ENCODE data around the gene OAS2. TPM values are rescaled to one million over a fixed set of nuclear protein-coding genes. Genes with fewer than 3 reads are reported as not detected.

The OAS2 gene
- total RNA-seq (57.4 and 59.3 TPM in 2 replicates), polyA plus RNA-seq (20.4 and 31.6 TPM in 2 replicates), polyA minus RNA-seq (62.2 and 64.0 TPM in 2 replicates)
- 73.8 TPM for total RNA-seq (2013)

- Mint-ChIP-seq H3K27ac (peak within 1 kb of the TSS; percentile 98), H3K4me1 (peaks cover 59% of the 10 kb centered on the region), H3K4me3 (peak within 1 kb of the TSS; percentile 98), H3K27me3 (no peaks in the 10 kb centered on the region), H3K9me3 (ENCODE audit: insufficient read depth) (peaks cover 4% of the 10 kb centered on the region)
- H3K9me3 ChIP-seq (ENCODE audit: control extremely low read depth in 1 of 3, control insufficient read depth in 2 of 3, insufficient read depth in 1 of 3, low read length in 2 of 3): peaks cover 0 to 4% (median 0%) of the 10 kb centered on the region in 3 donors
- POLR2A ChIA-PET: interaction anchor here (0.5 to 1.4 kb wide), 6 partner anchors 10 to 225 kb away, joined by 3 to 7 read pairs (median 4); partner anchors contain the start of genes OAS1 and OAS3
- intact Hi-C loops (cut with micrococcal nuclease): loop anchor here (1.0 to 5.0 kb wide), 4 partner anchors 14 to 99 kb away; partner anchors contain the start of gene OAS3
- ATAC-seq (ENCODE audit: low read depth): peak; percentile 94
- H3K27ac ChIP-seq (ENCODE audit: low read length in 2 of 2): peak within 1 kb of the TSS; percentile 90 to 94
- peak; percentile 92 for DNase-seq
- H3K9ac ChIP-seq (ENCODE audit: low read length): peak within 1 kb of the TSS; percentile 73
- H3K4me2 ChIP-seq (replicated peaks; ENCODE audit: low read depth, low read length, poor library complexity, severe bottlenecking): peak within 1 kb of the TSS; percentile 79
- no peaks in the 10 kb centered on the region for H3K27me3 ChIP-seq (replicated peaks in 1 of 4; ENCODE audit: control extremely low read depth in 1 of 4, control insufficient read depth in 3 of 4, insufficient read depth in 4 of 4, low read length in 3 of 4)
- CTCF ChIA-PET: interaction anchor here (0.7 to 3.4 kb wide), 20 partner anchors 10 to 218 kb away, joined by 3 to 50 read pairs (median 4); partner anchors contain the start of genes OAS1 and OAS3
- H3K36me3 ChIP-seq (replicated peaks in 1 of 2; ENCODE audit: control extremely low read depth in 1 of 2, control insufficient read depth in 1 of 2, extremely low read depth in 1 of 2, insufficient read depth in 2 of 2, low read length in 1 of 2): peaks cover 0 to 3% of the 10 kb centered on the region in 2 experiments
- no peaks in the 10 kb centered on the region for H4K20me1 ChIP-seq (ENCODE audit: control insufficient read depth, insufficient read depth, low read length, poor library complexity, severe bottlenecking)
- peak within 1 kb of the TSS; percentile 87 for H2AFZ ChIP-seq (ENCODE audit: insufficient read depth, low read depth, low read length, poor library complexity, severe bottlenecking)
- peaks cover 67% of the 10 kb centered on the region for H3K79me2 ChIP-seq (ENCODE audit: control insufficient read depth, insufficient read depth, low read length)
- WGBS (ENCODE audit: insufficient coverage): 1% methylated on average over 14 of the region's 19 CpGs
- peaks cover 39 to 40% of the 10 kb centered on the region in 2 donors for H3K4me1 ChIP-seq (ENCODE audit: control insufficient read depth in 2 of 2, insufficient read depth in 2 of 2, low read length in 2 of 2)
- no peak for TF ChIP-seq EZH2 (IDR thresholded peaks at IDR 0.05; ENCODE audit: borderline replicate concordance, insufficient read depth, low read depth, low read length, poor library complexity, severe bottlenecking)
- TF ChIP-seq, protein P1, sequence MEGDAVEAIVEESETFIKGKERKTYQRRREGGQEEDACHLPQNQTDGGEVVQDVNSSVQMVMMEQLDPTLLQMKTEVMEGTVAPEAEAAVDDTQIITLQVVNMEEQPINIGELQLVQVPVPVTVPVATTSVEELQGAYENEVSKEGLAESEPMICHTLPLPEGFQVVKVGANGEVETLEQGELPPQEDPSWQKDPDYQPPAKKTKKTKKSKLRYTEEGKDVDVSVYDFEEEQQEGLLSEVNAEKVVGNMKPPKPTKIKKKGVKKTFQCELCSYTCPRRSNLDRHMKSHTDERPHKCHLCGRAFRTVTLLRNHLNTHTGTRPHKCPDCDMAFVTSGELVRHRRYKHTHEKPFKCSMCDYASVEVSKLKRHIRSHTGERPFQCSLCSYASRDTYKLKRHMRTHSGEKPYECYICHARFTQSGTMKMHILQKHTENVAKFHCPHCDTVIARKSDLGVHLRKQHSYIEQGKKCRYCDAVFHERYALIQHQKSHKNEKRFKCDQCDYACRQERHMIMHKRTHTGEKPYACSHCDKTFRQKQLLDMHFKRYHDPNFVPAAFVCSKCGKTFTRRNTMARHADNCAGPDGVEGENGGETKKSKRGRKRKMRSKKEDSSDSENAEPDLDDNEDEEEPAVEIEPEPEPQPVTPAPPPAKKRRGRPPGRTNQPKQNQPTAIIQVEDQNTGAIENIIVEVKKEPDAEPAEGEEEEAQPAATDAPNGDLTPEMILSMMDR (IDR thresholded peaks at IDR 0.05): no peak
- H3K4me3 ChIP-seq (ENCODE audit: control extremely low read depth in 1 of 5, extremely low read depth in 1 of 5, insufficient read depth in 1 of 5, low read depth in 2 of 5, low read length in 4 of 5): peak within 1 kb of the TSS; percentile 70 to 94 (median 78)
Observed at GRCh38 chr12:112978163-112979040, at the start of gene OAS2. Gene OAS2 (plus strand): TSS chr12:112978519. CDS start chr12:112978609, 90 bp downstream.
